Lung (tissue), 12 donors: ENCODE results near the gene UPF3A. TPM values are rescaled to one million over a fixed set of nuclear protein-coding genes. Genes with fewer than 3 reads are reported as not detected.

Experiments used
- ATAC-seq: fragments of 200-7000 bp; cut with Tn5 transposase; one replicate; pipeline ENCODE4 v1.9.1; 2020; ENCODE audit warnings: moderate number of reproducible peaks; ENCODE audit not compliant: insufficient read depth, low FRiP score
- DNase-seq, 3 donors: peaks; one replicate each; pipeline ENCODE4 v3.0.0-alpha.2; 2013 to 2017
- H3K27ac ChIP-seq, 2 donors: one replicate each; pipeline ENCODE4 v1.5.1; 2013; ENCODE audit warnings: mild to moderate bottlenecking in 2 of 2, moderate library complexity in 2 of 2, control low read depth in 1 of 2, inconsistent platforms in 1 of 2, low read depth in 1 of 2, low read length in 1 of 2
- H3K27me3 ChIP-seq, 3 donors: one replicate each; pipeline ENCODE4 v1.5.1; 2013; ENCODE audit warnings: low read length in 2 of 3; ENCODE audit not compliant: control insufficient read depth in 3 of 3, insufficient read depth in 3 of 3
- H3K36me3 ChIP-seq, 4 donors: one replicate each; pipeline ENCODE4 v1.5.1; 2013; ENCODE audit warnings: low read length in 4 of 4, mild to moderate bottlenecking in 1 of 4, moderate library complexity in 1 of 4; ENCODE audit not compliant: control insufficient read depth in 4 of 4, insufficient read depth in 4 of 4
- H3K4me1 ChIP-seq, 5 donors: one replicate each; pipeline ENCODE4 v1.5.1; 2013; ENCODE audit warnings: low read length in 5 of 5, mild to moderate bottlenecking in 2 of 5, moderate library complexity in 1 of 5; ENCODE audit not compliant: control insufficient read depth in 5 of 5, insufficient read depth in 5 of 5
- H3K4me3 ChIP-seq: one replicate; pipeline ENCODE4 v1.5.1; 2013; ENCODE audit warnings: mild to moderate bottlenecking, control low read depth, moderate library complexity
- H3K9ac ChIP-seq, 2 donors: one replicate each; pipeline ENCODE4 v1.5.1; 2013; ENCODE audit warnings: low read length in 2 of 2, control low read depth in 1 of 2; ENCODE audit not compliant: insufficient read depth in 1 of 2
- H3K9me3 ChIP-seq, 4 donors: one replicate each; pipeline ENCODE4 v1.5.1; 2013; ENCODE audit warnings: low read length in 3 of 4, mild to moderate bottlenecking in 1 of 4, moderate library complexity in 1 of 4; ENCODE audit not compliant: control insufficient read depth in 4 of 4, insufficient read depth in 3 of 4
- CTCF ChIP-seq: IDR thresholded peaks from 2 replicates; pipeline ENCODE4 v1.5.1; 2012; ENCODE audit warnings: mild to moderate bottlenecking; ENCODE audit errors: control extremely low read depth, extremely low read depth
- WGBS, 2 donors: extraction: QIAGEN DNeasy Blood & Tissue Kit; methylation state at CpG; one replicate each; pipeline ENCODE4 v1.1.7; 2013; 5-methylcytosine and 5-hydroxymethylcytosine counted together
- polyA plus RNA-seq, 2 donors: library from polyadenylated mRNA; stranded (reverse); fragments of 200-250 nt; gene quantifications; one replicate each; pipeline ENCODE4 v1.2.1, GENCODE V29; 2013
- total RNA-seq, 2 donors: library from RNA; depleted of rRNA in 1 of 2; stranded (reverse); fragments of >200 nt in 1 of 2; gene quantifications; one replicate each; pipeline ENCODE4 v1.2.1, GENCODE V29; 2014 to 2021
- donor health status: control.
- donor health status: control.
- donor health status: Bipolar disorder and iron deficiency.
- donor health status: healthy.
- donor health status: DM: yes; HTN: yes; CAD: no.

UPF3A gene
- total and polyA plus RNA-seq, 4 donors = 31.3 to 57.1 (median 42.3) TPM

- Histone ChIP-seq H3K4me1 (no peaks in the 10 kb centered on the region), H3K4me3 (no peak overlapping the region), H3K9ac (no peak overlapping the region), H3K36me3 (peaks cover 31 to 56% (median 48%) of the 10 kb centered on the region in 4 donors), H3K27ac (no peak overlapping the region), H3K9me3 (peaks cover 0 to 3% (median 0%) of the 10 kb centered on the region in 4 donors), H3K27me3 (no peaks in the 10 kb centered on the region)
- WGBS, 2 donors = 83 to 84% methylated on average over 4 of the region's 4 CpGs
- ATAC-seq = no peak
- TF ChIP-seq CTCF = no peak
- DNase-seq = no peak
Observed at GRCh38 chr13:114269281-114269770, 12.1 kb upstream of the UPF3A start.

- Histone ChIP-seq H3K9ac (no peak overlapping the region), H3K27ac (no peak overlapping the region), H3K9me3 (no peaks in the 10 kb centered on the region), H3K27me3 (no peaks in the 10 kb centered on the region), H3K4me1 (peaks cover 0 to 4% (median 0%) of the 10 kb centered on the region in 5 donors), H3K4me3 (no peak overlapping the region), H3K36me3 (peaks cover 32 to 39% (median 35%) of the 10 kb centered on the region in 4 donors)
- WGBS, 2 donors = 70 to 80% methylated on average over 2 of the region's 2 CpGs
- TF ChIP-seq CTCF = no peak
- no peak for DNase-seq
- ATAC-seq = no peak
Observed at GRCh38 chr13:114272977-114273376, 8.4 kb upstream of the UPF3A start.

GRCh38 chr13:114275304-114275703 is 6.1 kb upstream of the UPF3A start:
- H3K36me3 ChIP-seq = peaks cover 16 to 31% (median 19%) of the 10 kb centered on the region in 4 donors
- no peak overlapping the region for H3K9ac ChIP-seq
- H3K4me1 ChIP-seq = peaks cover 0 to 10% (median 0%) of the 10 kb centered on the region in 5 donors
- H3K27me3 ChIP-seq = no peaks in the 10 kb centered on the region
- ATAC-seq (no peak), DNase-seq (peak; percentile 30 to 72 (median 65))
- no peak overlapping the region for H3K27ac ChIP-seq
- no peak overlapping the region for H3K4me3 ChIP-seq
- WGBS, 2 donors = 61 to 75% methylated on average over 7 of the region's 7 CpGs
- no peak for TF ChIP-seq CTCF
- H3K9me3 ChIP-seq = no peaks in the 10 kb centered on the region

GRCh38 chr13:114279146-114279545 is 2.3 kb upstream of the UPF3A start:
- no peak overlapping the region for H3K4me3 ChIP-seq
- H3K9me3 ChIP-seq = no peaks in the 10 kb centered on the region
- H3K27me3 ChIP-seq = no peaks in the 10 kb centered on the region
- 81 to 85% methylated on average over 4 of the region's 4 CpGs for whole genome bisulfite sequencing, 2 donors
- H3K36me3 ChIP-seq = peaks cover 7 to 18% (median 9%) of the 10 kb centered on the region in 4 donors
- peaks cover 0 to 30% (median 4%) of the 10 kb centered on the region in 5 donors for H3K4me1 ChIP-seq
- no peak overlapping the region for H3K9ac ChIP-seq
- DNase-seq (no peak), ATAC-seq (no peak)
- no peak overlapping the region for H3K27ac ChIP-seq
- TF ChIP-seq CTCF = no peak
